ENCODE measurements around the gene ZFP30. TPM values are rescaled to one million over a fixed set of nuclear protein-coding genes. Genes with fewer than 3 reads are reported as not detected.
"Not testable (repeated sequence)": the region's sequence is repeated elsewhere in the genome, so short reads cannot be mapped to it uniquely, and the experiment has no call there.

Gene ZFP30
- total and polyA plus RNA-seq, 2 of the 4 experiments (the other 2 are of a cell fraction), result 1.7 to 10.2 TPM

DNA sequence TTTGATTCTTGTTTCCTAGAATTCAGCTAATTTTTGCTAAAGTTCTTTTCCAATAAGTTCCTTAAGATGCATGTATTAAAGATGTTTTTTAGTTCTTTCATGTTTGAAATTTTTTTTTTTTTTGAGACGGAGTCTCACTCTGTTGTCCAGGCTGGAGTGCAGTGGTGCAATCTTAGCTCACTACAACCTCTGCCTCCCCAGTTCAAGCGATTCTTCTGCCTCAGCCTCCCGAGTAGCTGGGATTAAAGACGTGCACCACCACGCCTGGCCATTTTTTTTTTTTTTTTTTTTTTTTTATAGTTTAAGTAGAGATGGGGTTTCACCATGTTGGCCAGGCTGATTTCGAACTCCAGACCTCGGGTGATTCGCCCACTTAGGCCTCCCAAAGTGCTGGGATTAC lies 1.9 kb upstream of the ZFP30 start:
- in situ Hi-C loops (cut with MboI; ENCODE audit: low sequenced_read_pairs); H3K4me2 ChIP-seq (ENCODE audit: low read depth, low read length); H2BK120ac ChIP-seq (ENCODE audit: low read depth, low read length); POLR2A ChIA-PET (ENCODE audit: unreplicated experiment); H4K5ac ChIP-seq (ENCODE audit: low read depth, low read length); H4K8ac ChIP-seq (ENCODE audit: low read depth in 2 of 2, low read length in 2 of 2); H2BK20ac ChIP-seq (ENCODE audit: low read depth, low read length); DNase-seq; H4K91ac ChIP-seq (ENCODE audit: insufficient read depth, low read depth, low read length); H4K20me1 ChIP-seq (ENCODE audit: insufficient read depth, low read length); H3K27me3 ChIP-seq (ENCODE audit: control insufficient read depth, insufficient read depth, low read length); H3K56ac ChIP-seq (ENCODE audit: extremely low read depth, insufficient read depth, low read length); H2BK5ac ChIP-seq (ENCODE audit: low read depth, low read length, poor library complexity, severe bottlenecking); H3K27ac ChIP-seq (ENCODE audit: insufficient read depth, low read length); H3K14ac ChIP-seq (replicated peaks; ENCODE audit: low read depth, low read length); H3K9me1 ChIP-seq (ENCODE audit: insufficient read depth, low read length); CTCF ChIA-PET; H2AK9ac ChIP-seq (replicated peaks; ENCODE audit: low read depth, low read length, poor library complexity); ATAC-seq (ENCODE audit: low read depth); H3K36me3 ChIP-seq (ENCODE audit: control insufficient read depth, insufficient read depth, low read length); H3K23ac ChIP-seq (ENCODE audit: low read depth, low read length); H2BK15ac ChIP-seq (ENCODE audit: low read depth, low read length); BruUV-seq (replicated peaks); H3K18ac ChIP-seq (ENCODE audit: low read depth, low read length); H2AFZ ChIP-seq (replicated peaks; ENCODE audit: low read length, poor library complexity); H3K9ac ChIP-seq (ENCODE audit: low read depth, low read length); H2AK5ac ChIP-seq (ENCODE audit: low read depth, low read length); H3K4me3 ChIP-seq (ENCODE audit: insufficient read depth, low read depth, low read length); H3K9me3 ChIP-seq (ENCODE audit: control insufficient read depth, insufficient read depth, low read length); H3K4ac ChIP-seq (ENCODE audit: low read depth, low read length); H3K4me1 ChIP-seq (ENCODE audit: control insufficient read depth, insufficient read depth, low read length); dilution Hi-C loops (cut with HindIII; ENCODE audit: low sequenced_read_pairs, unreplicated experiment): not testable (repeated sequence)
- H3K79me1 ChIP-seq (ENCODE audit: low read depth in 1 of 2, low read length in 2 of 2), result peaks cover 0 to 14% of the 10 kb centered on the region in 2 experiments; a peak in 2 of 4 replicates
- WGBS, 2 experiments (ENCODE audit: extremely low coverage in 2 of 2, insufficient read length in 1 of 2), result no CpG with 5 or more reads among the region's 8 CpGs
- intact Hi-C loops (cut with micrococcal nuclease), result loop anchor here (5.0 kb wide), 1 partner anchor 190 kb away; the partner anchor contains the start of genes ZNF569 and ZNF570
